ENCODE measurements around the gene CACNA1S. TPM values are rescaled to one million over a fixed set of nuclear protein-coding genes. Genes with fewer than 3 reads are reported as not detected.

Gene CACNA1S
- total and polyA plus RNA-seq, 2 of the 8 experiments (the other 6 are each of a cell fraction or from before 2014, with no cell fraction given), result 0.06 TPM; not detected in 1

DNA sequence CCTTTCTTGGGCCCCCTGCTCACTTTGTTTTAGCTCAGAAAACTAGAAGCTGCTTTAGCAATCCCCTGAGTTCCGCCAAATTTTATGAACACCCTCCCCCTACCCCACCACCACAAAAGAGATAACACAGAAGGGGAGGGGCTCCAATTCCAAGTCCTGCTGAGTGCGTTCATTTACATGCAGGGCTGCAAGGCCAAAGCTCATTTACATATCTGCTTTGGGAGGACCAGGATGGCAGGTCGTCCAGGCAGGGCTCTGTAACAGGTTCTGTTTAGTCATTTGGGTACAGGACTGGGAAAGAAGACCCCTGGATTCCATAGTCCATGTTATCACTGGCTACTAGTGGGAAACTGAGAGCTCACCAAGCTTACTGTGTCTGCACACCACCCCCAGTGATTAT lies 52.8 kb downstream of the CACNA1S start (continued):
- TF ChIP-seq RFX5 (IDR thresholded peaks at IDR 0.05; ENCODE audit: borderline replicate concordance, low read depth, low read length) (no peak), SAP30 (IDR thresholded peaks at IDR 0.05; ENCODE audit: insufficient read depth, insufficient replicate concordance, low read length) (no peak), NRF1 (IDR thresholded peaks at IDR 0.05; ENCODE audit: low read depth, low read length) (no peak), SIRT6 (IDR thresholded peaks at IDR 0.05; ENCODE audit: low read length) (no peak), RNF2 (IDR thresholded peaks at IDR 0.05; ENCODE audit: borderline replicate concordance, low read depth, low read length, missing control alignments, poor library complexity, severe bottlenecking) (no peak)

Measured in H1 (cell line).